HepG2 (cell line): Measurements from ENCODE around the gene SMIM44. TPM values are rescaled to one million over a fixed set of nuclear protein-coding genes. Genes with fewer than 3 reads are reported as not detected.

ENCODE experiments used
- ATF1 ChIP-seq: IDR thresholded peaks from 2 replicates; pipeline ENCODE4 v1.6.1; 2016; ENCODE audit warnings: mild to moderate bottlenecking, control low read depth
- BRCA1 ChIP-seq: sonication (generic); formaldehyde crosslinking; IDR thresholded peaks from 2 replicates; pipeline ENCODE4 v1.4.0; 2020; ENCODE audit warnings: missing genetic modification reagents
- FOXA3 ChIP-seq: IDR thresholded peaks from 2 replicates; pipeline ENCODE4 v1.6.1; 2016; ENCODE audit warnings: missing genetic modification reagents, missing compliant biosample characterization
- MAFF ChIP-seq: IDR thresholded peaks from 2 replicates; pipeline ENCODE4 v1.6.1; 2011; ENCODE audit warnings: low read depth, low read length, improper control_type of control experiment
- NAIF1 ChIP-seq: sonication (generic); formaldehyde crosslinking; IDR thresholded peaks from 2 replicates; pipeline ENCODE4 v1.5.0; 2020; ENCODE audit warnings: mild to moderate bottlenecking, missing genetic modification reagents, borderline replicate concordance
- NBN ChIP-seq: fragments of 450-650 bp; conservative IDR thresholded peaks from 2 replicates; pipeline ENCODE4 v1.6.1; 2017
- NCOA2 ChIP-seq: sonication (generic); formaldehyde crosslinking; IDR thresholded peaks from 2 replicates; pipeline ENCODE4 v1.8.0; 2022; ENCODE audit warnings: inconsistent platforms
- PCBP1 ChIP-seq: fragments of 200-400 bp; formaldehyde crosslinking; IDR thresholded peaks from 2 replicates; pipeline ENCODE4 v1.6.1; 2017; ENCODE audit warnings: mild to moderate bottlenecking, low read depth, low read length, borderline replicate concordance
- RERE ChIP-seq: IDR thresholded peaks from 2 replicates; pipeline ENCODE4 v1.6.1; 2016; ENCODE audit warnings: low read depth, missing genetic modification reagents, missing compliant biosample characterization
- SNRNP70 ChIP-seq: fragments of 200-400 bp; formaldehyde crosslinking; IDR thresholded peaks from 2 replicates; pipeline ENCODE4 v1.6.1; 2017; ENCODE audit warnings: mild to moderate bottlenecking, low read depth, low read length, moderate library complexity
- ZNF263 ChIP-seq: sonication (generic); formaldehyde crosslinking; IDR thresholded peaks from 2 replicates; pipeline ENCODE4 v1.4.0; 2020; ENCODE audit warnings: missing genetic modification reagents
- ZNF737 ChIP-seq: sonication (generic); formaldehyde crosslinking; IDR thresholded peaks from 2 replicates; pipeline ENCODE4 v1.5.0; 2020; ENCODE audit warnings: missing genetic modification reagents, mild to moderate bottlenecking, borderline replicate concordance
- ZNF782 ChIP-seq: sonication (generic); formaldehyde crosslinking; IDR thresholded peaks from 2 replicates; pipeline ENCODE4 v1.4.0; 2020; ENCODE audit warnings: missing genetic modification reagents, mild to moderate bottlenecking, borderline replicate concordance
- polyA plus RNA-seq, 8 experiments: library from polyadenylated mRNA; depleted of rRNA in 3 of 8; stranded (reverse) in 7 of 8; unstranded in 1 of 8; fragments of >200 nt; fragmentation: Illumina TruSeq in 4 of 8; extraction: Trizol in 4 of 8; gene quantifications; 2 replicates each; pipeline versions ENCODE4 v1.2.1 to v1.2.3, GENCODE V29; 2011 to 2016; ENCODE audit warnings: low read depth in 4 of 8, missing spikeins in 1 of 8, mixed read lengths in 1 of 8; ENCODE audit not compliant: insufficient read depth in 1 of 8
- total RNA-seq, 5 experiments: library from RNA; depleted of rRNA; stranded (reverse); fragments of >200 nt; fragmentation: Illumina TruSeq; extraction: Trizol; gene quantifications; 2 replicates each; pipeline ENCODE4 v1.2.3, GENCODE V29; 2016; ENCODE audit warnings: low read depth in 1 of 5

Gene SMIM44
- total and polyA plus RNA-seq, 2 of the 13 experiments (the other 11 are each of a cell fraction or from before 2014, with no cell fraction given): not detected

- TF ChIP-seq SNRNP70: no peak
- TF ChIP-seq NCOA2 (CRISPR knock-in tag): no peak
- peak; percentile 69 for TF ChIP-seq MAFF
- TF ChIP-seq NBN: no peak
- TF ChIP-seq ZNF263 (CRISPR knock-in tag): no peak
- TF ChIP-seq BRCA1 (CRISPR knock-in tag): no peak
- TF ChIP-seq ZNF737: no peak
- TF ChIP-seq ZNF782 (CRISPR knock-in tag): no peak
- no peak for TF ChIP-seq RERE (CRISPR knock-in tag)
- TF ChIP-seq ATF1 (CRISPR knock-in tag): no peak
- TF ChIP-seq PCBP1: no peak
- no peak for TF ChIP-seq NAIF1 (CRISPR knock-in tag)
- TF ChIP-seq FOXA3 (CRISPR knock-in tag): peak; percentile 22; the same call in 1 of the 2 replicates
Measured at GRCh38 chr19:3503036-3503572, 19.9 kb upstream of the SMIM44 start (continued).
